Spleen (tissue), 7 donors: ENCODE measurements around the gene PACS2.

ENCODE experiments used
- CTCF ChIP-seq, 11 experiments: fragments of 200-600 bp in 7 of 11; fragments of 450-650 bp in 4 of 11; sonication (generic) in 4 of 11; IDR thresholded peaks in 8 of 11; conservative IDR thresholded peaks in 3 of 11; 1 replicate in 7 of 11; 2 replicates in 4 of 11; pipeline versions ENCODE4 v1.4.0 to v1.8.0; 2016 to 2021; ENCODE audit warnings: antibody characterized with exemption in 11 of 11, inconsistent platforms in 4 of 11, mild to moderate bottlenecking in 1 of 11
- POLR2AphosphoS5 ChIP-seq, 3 donors: sonication (generic); formaldehyde crosslinking; IDR thresholded peaks; one replicate each; pipeline ENCODE4 v1.5.1; 2017; ENCODE audit warnings: antibody characterized with exemption in 3 of 3
- donor health status: DM: no; HTN: no; CAD: no; lungs with moderate emphysema.
- donor health status: DM: no; HTN: no; CAD: no.
- donor health status: DM: no; HTN: no; CAD: no.

GRCh38 chr14:105388976-105389375, 74.4 kb downstream of the PACS2 start:
- TF ChIP-seq CTCF (IDR thresholded peaks at IDR 0.05 in 8 of 11, conservative IDR thresholded peaks at IDR 0.05 in 3 of 11) (no peak), POLR2AphosphoS5 (IDR thresholded peaks at IDR 0.05) (peak in 1 of 3 donors; percentile 1)
